Raji (cell line): Measurements from ENCODE around the gene PLEKHG3.

Source experiments
- POLR2A ChIP-seq: IDR thresholded peaks from 2 replicates; pipeline ENCODE4 v1.6.1; 2011; ENCODE audit warnings: low read depth, low read length, control low read depth; ENCODE audit not compliant: insufficient read depth

Gene PLEKHG3

DNA sequence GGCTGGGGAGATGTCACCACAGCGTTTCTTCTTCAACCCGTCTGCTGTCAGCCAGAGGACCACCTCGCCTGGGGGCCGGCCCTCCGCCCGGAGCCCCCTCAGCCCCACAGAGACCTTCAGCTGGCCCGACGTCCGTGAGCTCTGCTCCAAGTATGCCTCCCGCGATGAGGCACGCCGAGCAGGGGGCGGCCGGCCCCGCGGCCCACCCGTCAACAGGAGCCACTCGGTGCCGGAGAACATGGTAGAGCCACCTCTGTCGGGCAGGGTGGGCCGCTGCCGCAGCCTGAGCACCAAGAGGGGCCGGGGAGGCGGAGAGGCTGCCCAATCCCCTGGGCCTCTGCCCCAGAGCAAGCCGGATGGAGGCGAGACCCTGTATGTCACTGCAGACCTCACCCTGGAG, 38.8 kb downstream of the PLEKHG3 start:
- TF ChIP-seq POLR2A, result no peak

DNA sequence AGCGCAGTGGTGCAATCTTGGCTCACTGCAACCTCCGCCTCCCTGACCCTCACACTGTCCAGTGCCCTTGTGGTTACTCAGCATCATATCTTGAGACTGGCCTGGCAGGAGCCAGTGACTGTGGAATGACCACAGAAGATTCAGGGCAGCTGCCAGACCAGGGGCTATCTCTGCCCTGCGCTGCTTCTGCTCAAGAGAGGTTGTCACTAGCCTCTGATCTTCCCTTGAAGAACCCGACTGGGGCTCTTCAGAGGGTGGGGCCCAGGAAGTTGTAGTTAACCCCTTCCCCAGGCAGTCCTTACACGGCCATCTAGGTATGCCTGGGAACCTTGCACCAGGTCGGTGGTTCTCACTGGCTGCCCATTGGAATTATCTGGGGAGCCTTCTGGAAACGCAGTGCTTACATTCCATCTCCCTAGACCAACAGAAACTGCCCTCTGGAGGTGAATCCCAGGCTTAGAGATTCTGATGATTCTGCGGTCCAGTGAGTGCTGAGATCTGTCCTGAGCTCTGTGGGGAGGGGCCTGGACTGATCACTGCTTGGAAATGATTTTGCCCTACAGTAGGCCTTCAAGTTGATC, 41.4 kb downstream of the PLEKHG3 start:
- TF ChIP-seq POLR2A, result no peak

DNA sequence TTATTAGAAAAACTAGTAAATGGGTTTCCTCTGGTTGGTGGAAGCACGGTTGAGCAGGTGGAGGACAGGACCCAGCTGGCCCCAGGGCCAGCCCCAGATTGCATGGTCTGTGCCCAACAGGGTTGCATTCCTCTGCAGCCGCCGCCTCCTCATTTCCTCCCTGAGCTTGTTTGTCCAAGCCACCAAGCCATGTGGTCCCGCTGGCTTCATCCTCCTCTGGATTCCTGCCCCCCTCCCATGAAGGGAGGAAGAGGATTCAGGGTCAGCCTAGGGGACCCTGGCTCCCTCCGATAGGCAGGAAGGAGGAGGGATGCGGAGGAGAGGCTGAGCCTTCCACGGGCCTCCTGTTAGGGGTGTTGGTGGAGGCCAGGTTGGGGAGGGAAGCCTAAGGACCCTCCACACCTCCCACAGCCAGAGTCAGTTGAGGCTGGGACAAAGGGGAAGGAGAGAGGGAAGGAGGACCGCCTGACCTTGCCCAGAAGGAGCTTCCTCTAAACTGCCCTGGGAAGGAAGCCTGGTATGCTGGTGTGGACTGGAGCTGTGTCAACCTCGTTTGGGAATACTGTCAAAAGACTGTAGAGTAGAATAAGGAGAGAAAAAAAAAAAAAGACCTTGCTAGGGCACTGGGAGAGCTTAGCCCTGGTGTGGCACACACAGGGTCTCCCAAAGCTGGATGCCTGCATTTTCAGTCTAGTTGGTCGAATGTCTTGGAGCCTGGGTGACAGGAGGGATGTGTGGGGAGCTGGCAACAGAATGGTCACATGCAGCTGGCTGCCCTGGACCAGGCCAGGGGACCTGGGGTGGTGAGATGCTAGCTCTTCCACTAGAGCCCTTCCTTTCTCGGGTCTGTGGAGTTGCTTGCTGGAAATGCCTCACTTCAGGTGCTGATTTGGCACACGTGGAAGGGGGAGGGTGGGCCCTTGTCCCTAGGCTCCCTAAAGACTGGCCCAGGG, 42.4 kb downstream of the PLEKHG3 start:
- TF ChIP-seq POLR2A, result no peak

DNA sequence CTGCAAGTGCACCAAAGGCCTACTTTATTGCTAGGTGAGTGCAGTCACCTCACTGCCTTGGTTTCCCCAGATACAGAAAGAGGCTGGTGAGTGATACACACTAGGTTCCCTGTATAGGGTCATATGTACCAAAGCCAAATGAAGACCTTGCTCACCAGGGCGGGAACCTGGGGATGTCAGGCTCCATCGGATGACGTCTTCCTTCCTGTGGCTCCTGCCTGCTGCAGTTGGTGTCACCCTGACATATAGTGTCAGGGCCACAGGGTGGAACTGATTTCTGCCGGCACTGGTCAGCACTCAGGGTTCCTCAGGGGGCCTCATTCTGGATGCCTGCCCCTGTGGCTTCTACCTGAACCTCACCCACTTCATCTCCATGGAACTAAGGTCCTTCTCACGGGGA, 43.1 kb downstream of the PLEKHG3 start:
- no peak for TF ChIP-seq POLR2A

DNA sequence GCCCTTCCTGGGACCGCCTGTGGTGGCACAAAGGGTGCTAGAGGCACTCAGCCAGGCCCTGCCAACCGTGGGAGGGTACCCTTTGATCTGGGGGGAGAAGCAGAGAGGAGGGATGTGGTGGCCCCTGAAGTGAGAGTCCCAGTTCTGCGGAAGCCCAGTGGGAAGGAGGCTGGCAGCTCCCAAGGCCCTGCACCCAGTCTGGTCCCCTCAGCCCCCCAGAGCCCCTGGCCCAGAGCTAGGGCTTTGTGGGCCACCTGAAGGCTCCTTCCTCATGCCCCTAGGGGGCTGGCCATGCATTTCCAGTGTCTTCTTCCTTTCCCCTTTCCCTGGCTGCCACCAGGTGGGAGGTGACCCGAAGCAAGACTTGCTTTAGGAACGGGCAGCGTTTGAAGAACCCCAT, 44.3 kb downstream of the PLEKHG3 start:
- TF ChIP-seq POLR2A, result no peak

DNA sequence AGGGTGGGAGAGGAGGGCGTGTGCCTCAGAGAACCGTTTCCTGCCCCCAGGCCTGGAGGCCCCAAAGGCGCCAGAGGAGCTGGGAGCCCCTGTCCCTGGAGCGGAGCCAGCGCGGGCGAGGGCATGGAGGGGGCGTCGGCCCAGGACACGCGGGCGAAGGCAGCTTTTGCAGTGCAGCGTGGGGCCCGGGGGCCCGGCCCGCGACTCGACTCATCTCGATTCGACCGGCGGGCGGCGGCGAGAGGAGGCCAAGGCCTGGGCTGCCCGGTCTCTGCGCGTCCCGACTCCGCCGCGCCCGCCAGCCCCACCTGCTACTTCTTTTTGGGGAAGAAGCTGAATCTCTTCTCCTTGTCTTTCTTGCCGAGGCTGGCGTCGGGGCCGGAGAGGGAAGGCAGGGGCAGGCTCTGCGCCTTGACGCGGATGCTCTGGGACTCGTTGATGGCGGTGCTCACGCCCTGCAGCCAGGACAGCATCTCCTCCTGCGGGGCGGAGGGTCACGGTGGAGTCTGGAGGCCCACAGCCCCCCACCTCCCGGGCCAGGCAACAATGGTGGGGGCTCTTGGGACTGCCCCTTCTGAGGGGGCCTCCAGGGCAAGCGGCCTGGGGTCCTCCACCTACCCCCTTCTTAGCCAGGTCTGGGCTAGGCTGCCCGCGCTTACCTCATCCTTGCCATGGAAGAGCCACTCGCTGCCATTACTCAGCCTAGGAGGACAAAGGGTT, 44.9 kb downstream of the PLEKHG3 start:
- TF ChIP-seq POLR2A, result no peak

DNA sequence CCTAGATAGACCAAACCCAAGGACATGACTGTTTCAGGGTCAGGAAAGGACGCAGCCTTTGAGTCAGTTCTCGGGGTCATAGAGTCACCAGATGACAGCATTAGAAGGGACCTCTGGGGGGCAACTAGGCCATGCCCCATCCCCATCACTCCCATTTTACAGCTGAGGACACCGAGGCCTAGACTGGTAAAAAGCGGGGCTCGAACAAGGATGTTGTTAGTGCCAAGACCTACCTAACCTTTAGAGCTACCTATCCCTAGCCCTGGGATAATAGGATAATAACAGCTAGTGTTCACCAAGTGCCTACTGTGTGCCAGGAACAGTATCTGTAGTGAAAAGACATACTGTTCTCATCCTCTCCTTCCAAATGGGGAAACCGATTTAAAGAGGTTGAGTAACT, 48.7 kb downstream of the PLEKHG3 start:
- TF ChIP-seq POLR2A, result no peak

DNA sequence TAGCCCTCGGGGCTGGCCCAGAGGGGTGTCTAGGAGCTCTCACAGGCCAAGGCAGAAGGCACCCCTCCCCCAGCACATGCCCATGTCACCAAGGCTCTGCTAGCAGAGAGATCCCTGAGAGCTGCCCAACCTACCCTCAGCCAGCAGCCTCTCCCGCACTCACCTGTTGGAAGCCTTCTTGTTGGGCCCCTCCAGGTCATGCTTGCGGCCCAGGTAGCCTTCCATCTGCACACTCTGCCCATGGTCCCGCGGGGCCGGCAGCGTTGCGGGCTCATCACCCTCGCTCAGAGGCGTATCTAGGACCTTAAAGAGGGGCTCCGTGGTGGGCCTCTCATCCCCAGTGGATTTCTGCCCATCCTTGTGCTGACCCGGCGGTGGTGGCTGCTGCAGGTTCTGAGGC, 49.1 kb downstream of the PLEKHG3 start:
- TF ChIP-seq POLR2A, result no peak

DNA sequence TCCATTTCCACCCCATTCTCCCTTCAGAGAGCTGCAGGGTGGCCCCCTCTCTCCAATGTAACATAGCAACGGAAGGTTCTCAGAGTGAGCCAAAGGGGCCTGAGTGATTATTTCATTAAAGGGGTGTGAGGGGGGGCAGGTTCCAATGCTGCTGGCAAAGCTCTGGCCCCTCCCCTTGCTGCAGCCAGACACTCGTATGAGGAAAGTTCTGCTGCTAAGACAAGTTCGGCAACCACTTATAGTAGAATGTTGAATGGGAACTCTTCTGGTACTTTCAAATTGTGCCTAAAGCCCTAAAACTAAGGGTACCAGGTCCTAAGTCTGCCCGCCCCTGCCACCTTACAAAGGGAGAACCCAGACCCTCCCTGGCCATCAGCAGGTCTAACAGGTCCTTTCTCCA, 49.8 kb downstream of the PLEKHG3 start:
- no peak for TF ChIP-seq POLR2A

DNA sequence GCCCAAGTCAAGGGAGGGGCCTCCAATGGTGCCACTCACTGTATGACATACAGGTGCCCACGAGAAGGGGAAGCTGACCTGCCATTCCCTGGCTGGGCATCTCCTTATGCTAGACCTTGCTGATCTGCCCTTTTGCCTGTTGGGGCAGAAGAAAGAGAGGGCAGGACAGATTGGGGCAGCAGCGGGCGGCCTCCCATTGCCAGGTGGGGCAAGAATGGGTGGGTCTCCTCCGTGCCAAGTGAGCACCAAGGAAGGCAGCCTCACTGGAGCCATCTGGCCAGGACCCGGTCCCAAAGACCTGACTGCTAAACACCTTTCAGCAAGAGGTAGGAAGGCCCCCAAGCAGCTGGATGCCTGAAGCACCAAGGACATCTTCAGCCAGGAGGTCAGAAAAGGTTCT, 50.5 kb downstream of the PLEKHG3 start:
- no peak for TF ChIP-seq POLR2A

DNA sequence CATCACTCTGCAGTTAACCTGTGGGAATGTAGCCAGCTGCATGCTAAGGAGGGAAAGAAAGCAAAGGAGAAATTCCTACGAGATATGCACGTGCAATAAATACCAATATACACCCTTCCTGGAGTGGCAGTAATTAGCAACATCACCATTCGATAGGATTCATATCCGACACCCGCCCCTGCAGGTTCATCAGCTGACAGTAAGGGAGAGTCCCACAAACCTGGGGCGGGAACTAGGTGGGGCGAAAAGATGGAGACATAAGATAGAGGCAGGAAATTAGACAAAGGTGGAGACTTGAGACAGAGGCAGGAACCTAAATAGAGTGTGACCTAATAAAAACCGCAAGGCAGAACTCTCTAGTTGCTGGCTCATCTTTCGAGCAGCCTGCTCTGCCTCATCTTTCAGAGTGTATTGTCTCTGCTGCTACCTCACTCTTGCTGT, 51.6 kb downstream of the PLEKHG3 start:
- TF ChIP-seq POLR2A, result no peak

DNA sequence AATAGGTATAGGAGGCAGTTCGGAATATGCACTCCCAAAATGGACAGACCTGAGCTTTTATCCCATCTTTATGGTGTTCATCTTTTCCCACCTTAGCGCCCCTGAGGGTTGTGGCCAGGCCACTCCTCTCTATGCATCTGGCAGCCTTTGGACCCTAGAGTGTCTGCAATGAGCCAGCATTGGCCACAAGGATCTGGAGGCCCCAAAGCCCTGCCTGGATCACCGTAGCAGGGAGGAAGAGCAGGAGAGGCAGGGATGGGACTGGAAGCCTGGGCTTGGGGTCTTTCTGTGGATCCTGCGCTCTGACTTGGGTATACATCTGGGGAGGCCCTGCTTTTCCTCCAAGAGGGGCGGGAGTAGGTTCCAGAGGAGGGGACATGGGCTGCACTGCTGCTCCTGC, 52.5 kb downstream of the PLEKHG3 start:
- TF ChIP-seq POLR2A, result no peak

DNA sequence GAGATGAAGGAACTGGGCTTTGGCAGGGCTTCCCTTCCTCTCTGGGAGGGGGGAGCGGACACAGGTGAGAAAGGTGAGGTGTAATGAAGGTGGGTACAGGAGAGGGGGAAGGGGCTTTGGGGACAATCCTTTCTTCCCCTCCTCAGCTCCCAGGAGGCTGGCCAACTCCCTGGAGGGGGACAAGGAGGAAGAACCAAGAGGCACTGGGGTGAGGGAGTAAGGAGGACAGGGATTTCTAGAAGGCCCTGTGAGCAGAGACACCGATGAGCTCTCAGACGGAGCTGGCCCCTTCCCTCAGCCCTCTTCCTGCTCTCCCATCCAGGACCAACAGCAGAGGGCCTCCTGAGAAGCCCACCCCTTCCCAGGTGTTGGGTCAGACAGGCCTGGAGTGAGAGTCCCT, 53.4 kb downstream of the PLEKHG3 start:
- TF ChIP-seq POLR2A, result no peak

DNA sequence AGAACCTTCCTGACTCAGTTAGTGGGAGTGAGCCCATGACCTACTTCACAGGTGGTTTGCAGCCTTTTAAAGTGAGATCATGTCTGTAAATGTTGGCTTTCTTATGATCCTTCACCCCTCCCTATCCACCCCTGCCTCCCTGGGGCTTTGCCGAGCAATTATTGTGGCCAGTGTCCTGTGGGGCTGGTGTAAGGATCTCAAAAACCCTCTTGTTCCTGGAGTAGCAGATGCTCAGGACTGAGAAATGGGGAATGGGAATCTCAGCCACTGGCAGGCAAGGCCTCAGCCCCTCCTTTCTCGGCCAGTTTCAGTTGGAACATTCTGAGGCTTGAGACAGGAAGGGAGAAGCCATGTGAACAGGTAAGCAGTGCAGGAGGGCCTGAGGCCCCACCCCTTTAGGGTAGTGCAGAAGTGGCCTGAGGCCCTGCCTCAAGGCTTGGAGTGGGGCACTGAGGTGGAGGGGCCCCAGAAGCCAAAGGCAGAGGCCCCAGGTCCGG, 53.8 kb downstream of the PLEKHG3 start:
- TF ChIP-seq POLR2A, result no peak

DNA sequence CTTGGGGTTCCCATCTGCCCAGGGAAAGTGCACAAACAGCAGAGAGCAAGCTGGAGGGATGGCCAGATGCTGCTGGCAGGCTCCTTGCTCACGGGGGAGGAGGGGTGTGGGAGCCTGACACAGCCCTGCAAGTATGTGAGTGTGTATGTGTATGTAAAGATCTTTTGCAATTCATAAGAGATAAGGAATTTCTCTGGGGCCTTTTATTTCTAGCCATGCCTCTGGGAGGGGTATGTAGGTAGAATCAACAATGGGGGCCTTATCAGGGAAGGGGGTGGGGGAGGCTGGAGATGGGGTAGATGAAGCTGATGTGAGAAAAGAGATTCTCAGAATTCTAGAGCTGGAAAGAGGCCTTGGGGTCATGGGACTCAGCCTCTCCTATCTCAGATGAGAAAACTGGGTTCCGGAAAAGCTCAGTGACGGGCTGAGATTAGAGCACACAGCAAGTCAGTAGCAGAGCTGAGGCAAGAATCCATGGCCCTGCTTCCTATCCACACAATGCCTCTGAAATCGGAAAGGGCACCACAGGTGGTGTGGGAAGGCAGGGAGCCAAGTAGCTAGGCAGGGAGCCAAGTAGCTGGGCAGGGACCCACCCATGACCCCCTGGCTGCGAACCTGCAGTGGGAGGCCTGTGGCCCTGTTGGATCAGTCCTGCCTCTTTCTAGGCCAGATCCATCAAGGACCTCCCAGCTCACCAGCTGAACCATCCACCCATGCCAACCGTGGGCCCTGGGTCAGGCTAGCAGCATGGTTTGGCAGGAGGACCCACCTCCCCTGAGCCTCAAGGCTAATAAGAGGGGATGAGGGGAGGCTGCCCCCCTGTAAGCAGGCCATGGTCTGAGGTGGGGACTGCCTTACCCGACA, 54.7 kb downstream of the PLEKHG3 start:
- no peak for TF ChIP-seq POLR2A
